Superior temporal gyrus (tissue), 1 donor: ENCODE data around the gene LRRFIP2.
A peak's percentile ranks its signal among the peaks of the same experiment; 100 is the strongest.

ENCODE experiments used
- DNase-seq: peaks from one replicate; pipeline ENCODE4 v3.0.0-alpha.2; 2016; ENCODE audit errors: extremely low spot score

LRRFIP2 gene

DNA sequence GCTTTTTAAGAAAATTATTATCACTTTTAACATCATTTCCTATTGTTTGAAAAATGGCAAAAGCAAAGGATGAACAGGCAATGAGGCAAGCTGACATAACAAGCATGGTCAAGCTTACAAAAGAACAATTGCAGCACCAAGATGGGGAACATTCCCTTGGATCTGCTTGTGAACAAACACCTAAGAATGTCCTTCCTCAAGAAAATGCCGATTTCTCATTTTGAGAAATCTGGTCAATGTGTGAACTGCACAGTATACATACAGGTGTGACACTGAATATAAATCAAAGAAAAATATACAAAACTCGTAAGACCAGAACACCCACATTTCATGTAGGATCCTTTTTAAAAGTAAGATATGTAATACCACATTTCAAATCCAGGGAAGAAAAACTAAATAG lies 58.9 kb downstream of the LRRFIP2 start:
- no peak for DNase-seq

- DNase-seq = no peak
These were observed 59.9 kb downstream of the LRRFIP2 start for GRCh38 chr3:37114251-37115145.

GRCh38 chr3:37112987-37113386 lies 61.4 kb downstream of the LRRFIP2 start:
- DNase-seq = no peak

GRCh38 chr3:37111199-37111598 lies 63.2 kb downstream of the LRRFIP2 start:
- no peak for DNase-seq

- no peak for DNase-seq
These were observed 66.5 kb downstream of the LRRFIP2 start for GRCh38 chr3:37107846-37108245.

DNA sequence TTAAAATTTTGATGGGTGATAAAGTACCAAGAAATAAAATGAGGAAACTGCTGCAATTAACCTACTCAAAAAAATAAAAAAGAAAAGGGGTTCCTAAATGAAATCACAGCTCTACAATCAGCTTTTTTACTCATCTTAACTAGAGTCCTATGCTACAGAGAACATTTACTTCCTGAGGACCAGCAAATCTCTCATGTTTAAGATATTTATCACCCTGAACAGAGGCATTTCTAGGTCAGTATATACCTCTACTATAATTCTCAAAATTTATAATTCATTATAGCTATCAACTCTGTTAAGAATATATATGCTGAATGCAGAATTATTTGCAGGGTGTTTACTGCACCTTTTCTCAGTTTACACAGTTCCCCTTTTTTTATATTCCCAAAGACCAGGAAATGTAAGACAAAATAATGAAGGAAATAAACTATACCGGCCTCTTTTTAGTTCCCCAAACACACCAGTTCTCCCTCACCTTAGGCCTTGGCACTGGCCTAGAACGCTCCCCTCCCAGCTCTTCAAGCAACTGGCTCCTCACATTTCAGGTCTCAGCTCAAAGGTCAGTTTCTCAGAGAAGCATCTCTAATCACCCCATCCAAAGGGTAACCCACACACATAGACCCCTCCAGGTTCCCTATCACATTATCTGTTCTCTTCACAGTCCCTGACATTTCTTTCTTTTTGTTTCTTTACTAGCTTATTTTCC lies 71.1 kb downstream of the LRRFIP2 start:
- DNase-seq = no peak

GRCh38 chr3:37100411-37100810 lies 74.0 kb downstream of the LRRFIP2 start:
- no peak for DNase-seq

DNA sequence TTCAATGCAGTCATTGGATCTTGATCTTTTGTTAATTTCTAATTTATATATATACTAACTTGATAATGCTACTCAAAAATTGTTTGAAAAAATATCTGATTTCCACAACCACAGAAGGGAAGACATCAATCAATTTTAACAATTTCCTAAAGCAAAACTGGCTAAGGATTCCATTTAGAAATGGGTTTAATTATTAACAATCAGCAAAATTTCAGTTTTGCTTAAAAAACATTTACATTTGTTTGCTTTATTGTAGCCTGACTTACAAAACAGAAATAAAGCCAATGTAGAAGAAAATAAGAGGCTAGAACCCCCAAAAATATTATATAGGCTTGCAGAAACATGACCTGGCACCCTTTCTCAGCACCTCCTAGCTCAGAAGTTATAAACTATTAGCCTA lies 74.9 kb downstream of the LRRFIP2 start:
- DNase-seq = no peak

DNA sequence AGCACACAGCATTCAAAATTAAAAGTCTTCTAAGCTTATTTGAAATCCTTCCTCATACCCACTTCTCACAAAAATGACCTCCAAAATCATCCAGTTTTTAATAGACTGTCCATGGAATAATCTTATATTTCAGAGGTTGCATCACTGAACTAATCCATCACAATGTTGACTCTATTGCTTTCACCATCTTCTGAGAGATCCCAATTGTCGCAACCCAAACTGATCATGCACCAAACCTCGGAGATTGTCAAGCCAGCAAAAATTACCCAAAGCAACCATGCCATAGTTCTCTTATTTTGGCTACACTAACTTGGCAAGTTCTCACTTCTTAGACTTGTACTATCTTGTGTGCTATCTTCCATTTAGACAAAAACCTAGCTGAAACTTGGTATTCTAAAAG lies 75.5 kb downstream of the LRRFIP2 start:
- no peak for DNase-seq

DNA sequence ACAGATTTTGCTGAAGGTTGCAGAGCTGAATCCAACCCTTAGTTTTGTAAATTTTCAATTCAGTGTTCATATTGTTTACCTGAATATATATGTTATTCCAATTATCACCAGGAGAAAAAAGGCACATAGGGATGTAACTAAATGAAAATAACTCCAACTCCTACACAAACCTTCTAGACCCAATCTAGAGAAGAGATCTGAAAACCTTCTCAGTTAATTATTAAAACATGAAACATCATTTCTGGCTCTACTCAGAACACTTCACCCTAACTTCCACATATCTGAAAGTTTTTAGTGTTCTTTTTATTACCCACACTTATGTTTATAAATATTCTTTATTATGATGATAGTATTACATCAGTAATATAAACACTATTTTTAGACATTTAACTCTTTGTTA lies 76.6 kb downstream of the LRRFIP2 start:
- DNase-seq = no peak

DNA sequence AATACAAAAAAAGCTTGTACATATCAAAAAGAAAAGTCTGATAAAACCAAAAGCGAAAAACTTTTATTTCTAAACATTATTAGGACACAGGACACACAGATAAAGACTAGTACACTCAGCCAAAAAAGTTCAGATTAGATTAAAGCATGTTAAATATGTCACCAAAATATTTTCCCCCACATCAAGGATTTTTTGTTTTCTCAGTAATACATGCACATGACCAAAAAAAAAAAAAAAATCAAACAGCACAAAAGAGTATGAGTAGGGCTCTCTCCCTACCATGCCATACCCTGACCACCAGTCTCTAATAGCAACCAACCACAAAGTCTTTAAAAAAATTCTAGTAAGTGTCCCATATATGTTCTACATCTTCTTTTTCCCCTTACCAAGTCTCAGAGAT lies 77.4 kb downstream of the LRRFIP2 start:
- no peak for DNase-seq

- DNase-seq = no peak
These were observed 78.1 kb downstream of the LRRFIP2 start for GRCh38 chr3:37096288-37096687.

- no peak for DNase-seq
These were observed 79.7 kb downstream of the LRRFIP2 start for GRCh38 chr3:37094636-37095035.

- no peak for DNase-seq
These were observed 80.9 kb downstream of the LRRFIP2 start for GRCh38 chr3:37093481-37093880.

- no peak for DNase-seq
These were observed 81.9 kb downstream of the LRRFIP2 start for GRCh38 chr3:37092484-37092883.

- DNase-seq = no peak
These were observed 86.5 kb downstream of the LRRFIP2 start for GRCh38 chr3:37087870-37088269.

GRCh38 chr3:37086918-37087317 lies 87.5 kb downstream of the LRRFIP2 start:
- DNase-seq = no peak

GRCh38 chr3:37082317-37082716 lies 92.1 kb downstream of the LRRFIP2 start:
- no peak for DNase-seq

DNA sequence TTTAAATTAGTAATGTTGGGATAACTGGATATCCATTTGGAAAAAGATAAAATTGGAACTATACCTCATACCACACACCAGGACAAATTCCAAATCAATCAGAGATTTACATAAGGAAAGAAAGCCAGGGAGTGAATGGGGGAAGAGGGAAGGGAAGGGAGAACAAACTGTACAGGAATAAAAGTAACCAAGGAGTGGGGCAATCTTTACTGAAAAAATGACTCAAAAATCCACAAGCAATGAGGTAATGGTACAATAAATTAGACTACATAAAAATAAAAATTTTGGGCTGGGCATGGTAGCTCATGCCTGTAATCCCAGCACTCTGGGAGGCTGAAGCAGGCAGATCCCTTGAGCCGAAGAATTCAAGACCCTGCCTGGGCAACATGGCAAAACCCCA lies 98.4 kb downstream of the LRRFIP2 start:
- no peak for DNase-seq

DNA sequence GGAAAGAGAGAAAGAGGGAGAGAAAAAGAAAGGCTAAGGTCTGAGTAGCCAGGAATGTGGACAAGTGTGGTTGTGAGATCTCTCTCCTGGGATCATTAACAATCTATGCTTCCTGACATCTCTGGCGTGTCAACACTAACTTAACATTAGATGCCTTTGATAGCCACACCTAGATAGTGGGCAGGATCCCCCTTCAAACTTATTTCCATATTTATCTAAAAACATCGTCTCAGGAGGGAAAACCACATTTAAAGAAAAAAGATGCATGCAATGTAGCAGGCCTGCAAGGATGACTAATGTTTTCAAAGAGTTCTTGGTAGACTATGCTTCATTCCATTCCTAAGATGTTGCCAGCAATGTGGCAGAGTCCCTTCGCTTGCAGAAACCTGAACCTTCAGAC lies 100.2 kb downstream of the LRRFIP2 start:
- no peak for DNase-seq

- peak; percentile 63 for DNase-seq
These were observed 101.5 kb downstream of the LRRFIP2 start for GRCh38 chr3:37072892-37073291.

DNA sequence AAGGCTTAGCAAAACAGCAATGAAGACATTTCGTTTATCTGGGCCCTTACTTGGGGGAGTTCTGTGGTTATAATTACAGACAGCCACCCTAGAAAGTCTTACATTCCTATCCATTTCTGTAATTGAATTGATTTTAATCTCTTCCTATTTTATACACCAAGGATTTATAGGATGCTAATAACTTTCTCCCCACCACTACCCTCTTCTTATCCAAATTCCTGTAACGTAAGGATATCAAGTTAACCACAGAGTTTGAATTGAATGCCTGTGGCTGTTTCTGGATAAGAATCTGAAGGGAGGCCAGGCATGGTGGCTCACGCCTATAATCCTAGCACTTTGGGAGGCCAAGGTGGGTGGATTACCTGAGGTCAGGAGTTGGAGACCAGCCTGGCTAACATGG lies 102.5 kb downstream of the LRRFIP2 start:
- DNase-seq = no peak

DNA sequence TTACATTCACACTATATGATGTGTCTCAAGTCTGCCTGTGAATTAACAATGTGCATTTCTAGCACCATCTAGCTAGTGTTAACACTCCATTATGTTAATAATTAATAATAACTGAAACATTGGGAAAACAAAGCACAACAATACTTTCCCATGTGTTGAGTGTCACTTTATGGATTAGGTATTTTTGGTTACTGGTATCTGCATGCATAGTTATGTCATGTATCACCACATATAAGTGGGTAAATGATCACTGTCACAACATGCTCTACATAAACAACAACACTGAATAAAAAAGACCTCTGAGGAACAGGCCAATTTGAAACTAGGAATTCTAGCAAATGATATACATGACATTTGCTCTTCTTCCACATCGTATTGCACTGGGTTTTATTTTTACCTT lies 106.4 kb downstream of the LRRFIP2 start:
- DNase-seq = no peak
